Astrocyte of the cerebellum (primary cell): ENCODE measurements around the gene SDE2.
"Not testable (repeated sequence)": the region's sequence is repeated elsewhere in the genome, so short reads cannot be mapped to it uniquely, and the experiment has no call there.

Experiments
- DNase-seq: peaks from one replicate; pipeline ENCODE4 v3.0.0-alpha.2; 2011; ENCODE audit warnings: low read depth
- H3K4me3 ChIP-seq: 2 replicates; pipeline ENCODE4 v1.5.1; 2011; ENCODE audit warnings: mild to moderate bottlenecking, low read depth, low read length, moderate library complexity
- in situ Hi-C: cut with HindIII; loops from 2 replicates; pipeline ENCODE4 v1.10.0; 2017; ENCODE audit warnings: low sequenced_read_pairs
- TF ChIP-seq, protein P1 (sequence below): IDR thresholded peaks from 2 replicates; pipeline ENCODE4 v1.5.1; 2012; ENCODE audit warnings: low read length, low read depth, moderate library complexity, mild to moderate bottlenecking; ENCODE audit errors: missing control alignments

The SDE2 gene

GRCh38 chr1:226017070-226017469, 17.9 kb upstream of the SDE2 start:
- no peak overlapping the region for H3K4me3 ChIP-seq
- TF ChIP-seq, protein P1, sequence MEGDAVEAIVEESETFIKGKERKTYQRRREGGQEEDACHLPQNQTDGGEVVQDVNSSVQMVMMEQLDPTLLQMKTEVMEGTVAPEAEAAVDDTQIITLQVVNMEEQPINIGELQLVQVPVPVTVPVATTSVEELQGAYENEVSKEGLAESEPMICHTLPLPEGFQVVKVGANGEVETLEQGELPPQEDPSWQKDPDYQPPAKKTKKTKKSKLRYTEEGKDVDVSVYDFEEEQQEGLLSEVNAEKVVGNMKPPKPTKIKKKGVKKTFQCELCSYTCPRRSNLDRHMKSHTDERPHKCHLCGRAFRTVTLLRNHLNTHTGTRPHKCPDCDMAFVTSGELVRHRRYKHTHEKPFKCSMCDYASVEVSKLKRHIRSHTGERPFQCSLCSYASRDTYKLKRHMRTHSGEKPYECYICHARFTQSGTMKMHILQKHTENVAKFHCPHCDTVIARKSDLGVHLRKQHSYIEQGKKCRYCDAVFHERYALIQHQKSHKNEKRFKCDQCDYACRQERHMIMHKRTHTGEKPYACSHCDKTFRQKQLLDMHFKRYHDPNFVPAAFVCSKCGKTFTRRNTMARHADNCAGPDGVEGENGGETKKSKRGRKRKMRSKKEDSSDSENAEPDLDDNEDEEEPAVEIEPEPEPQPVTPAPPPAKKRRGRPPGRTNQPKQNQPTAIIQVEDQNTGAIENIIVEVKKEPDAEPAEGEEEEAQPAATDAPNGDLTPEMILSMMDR, result no peak
- DNase-seq, result no peak
- in situ Hi-C loops, result no loop called here

- DNase-seq, result no peak
- no peak overlapping the region for H3K4me3 ChIP-seq
- TF ChIP-seq, protein P1, result no peak
- in situ Hi-C loops, result no loop called here
Observed at GRCh38 chr1:226009650-226010044, 10.5 kb upstream of the SDE2 start.

DNA sequence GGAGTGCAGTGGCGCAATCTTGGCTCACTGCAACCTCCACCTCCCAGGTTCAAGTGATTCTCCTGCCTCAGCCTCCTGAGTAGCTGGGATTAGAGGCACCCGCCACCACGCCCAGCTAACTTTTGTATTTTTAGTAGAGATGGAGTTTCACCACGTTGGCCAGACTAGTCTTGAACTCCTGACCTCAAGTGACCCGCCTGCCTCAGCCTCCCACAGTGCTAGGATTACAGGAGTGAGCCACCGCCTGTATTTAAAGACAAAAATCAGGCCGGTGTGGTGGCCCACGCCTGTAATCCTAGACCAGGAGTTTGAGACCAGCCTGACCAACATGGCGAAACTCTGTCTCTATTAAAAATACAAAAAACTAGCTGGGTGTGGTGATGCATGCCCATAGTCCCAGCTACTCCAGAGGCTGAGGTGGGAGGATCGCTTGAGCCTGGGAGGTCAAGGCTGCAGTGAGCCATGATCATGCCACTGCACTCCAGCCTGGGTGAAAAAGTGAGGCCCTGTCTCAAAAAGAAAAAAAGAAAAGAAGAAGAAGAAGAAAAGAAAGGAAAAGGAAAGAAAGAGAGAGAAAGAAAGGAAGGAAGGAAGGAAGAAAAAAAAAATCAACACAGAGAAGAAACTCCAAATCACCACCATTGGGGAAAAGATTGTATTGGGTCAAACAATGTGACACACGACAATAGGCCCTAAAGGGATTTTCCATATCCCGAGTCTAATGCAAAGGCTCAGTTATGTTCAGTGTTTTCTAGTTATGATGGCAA, 8.2 kb upstream of the SDE2 start:
- DNase-seq, in situ Hi-C loops, H3K4me3 ChIP-seq: not testable (repeated sequence)

GRCh38 chr1:226006686-226007085, 7.5 kb upstream of the SDE2 start:
- DNase-seq, result no peak
- H3K4me3 ChIP-seq, result no peak overlapping the region
- in situ Hi-C loops, result no loop called here
- TF ChIP-seq, protein P1, result no peak

GRCh38 chr1:226004396-226004795, 5.3 kb upstream of the SDE2 start:
- in situ Hi-C loops, result no loop called here
- no peak for DNase-seq
- TF ChIP-seq, protein P1, result no peak
- H3K4me3 ChIP-seq, result no peak overlapping the region

GRCh38 chr1:226003502-226004170, 4.5 kb upstream of the SDE2 start:
- no peak overlapping the region for H3K4me3 ChIP-seq
- no peak for DNase-seq
- TF ChIP-seq, protein P1, result no peak
- in situ Hi-C loops, result no loop called here
